Measurements from ENCODE around the gene MTFMT. TPM values are rescaled to one million over a fixed set of nuclear protein-coding genes. Genes with fewer than 3 reads are reported as not detected.

MTFMT gene
- total and polyA plus RNA-seq, 8 donors: 5.3 to 105 (median 12.0) TPM; not detected in 1

GRCh38 chr15:65050270-65050669 is 20.8 kb upstream of the MTFMT start:
- peaks cover 12 to 36% (median 21%) of the 10 kb centered on the region in 4 donors for H3K4me1 ChIP-seq
- intact Hi-C loops (cut with DNase I; ENCODE audit: low total_unique reads): no loop called here
- H3K9me3 ChIP-seq: no peaks in the 10 kb centered on the region
- peak overlapping the region in 1 of 5 donors; percentile 18 for H3K27ac ChIP-seq
- DNase-seq: no peak
- no peaks in the 10 kb centered on the region for H3K27me3 ChIP-seq
- TF ChIP-seq POLR2A (IDR thresholded peaks at IDR 0.05) (no peak), CTCF (IDR thresholded peaks at IDR 0.05) (no peak)
- peaks cover 0 to 7% (median 4%) of the 10 kb centered on the region in 4 donors for H3K36me3 ChIP-seq
- 41 to 60% (median 47%) methylated on average over 4 of the region's 4 CpGs for WGBS, 5 donors
- no peak overlapping the region for H3K4me3 ChIP-seq

GRCh38 chr15:65049418-65049840 is 20.0 kb upstream of the MTFMT start:
- intact Hi-C loops (cut with DNase I; ENCODE audit: low total_unique reads): no loop called here
- Histone ChIP-seq H3K9me3 (no peaks in the 10 kb centered on the region), H3K4me1 (peaks cover 18 to 36% (median 24%) of the 10 kb centered on the region in 4 donors), H3K27me3 (no peaks in the 10 kb centered on the region), H3K27ac (peak overlapping the region in 1 of 5 donors; percentile 18), H3K4me3 (peak overlapping the region; percentile 11 to 32 (median 32)), H3K36me3 (peaks cover 0 to 7% (median 4%) of the 10 kb centered on the region in 4 donors)
- peak; percentile 89 to 95 for DNase-seq
- 7 to 17% (median 9%) methylated on average over 19 of the region's 19 CpGs for WGBS, 5 donors
- TF ChIP-seq CTCF (IDR thresholded peaks at IDR 0.05): no peak
- TF ChIP-seq POLR2A (IDR thresholded peaks at IDR 0.05): no peak
- no peak for TF ChIP-seq EP300 (IDR thresholded peaks at IDR 0.05)
- no peak for TF ChIP-seq POLR2AphosphoS5 (IDR thresholded peaks at IDR 0.05)

- TF ChIP-seq EP300 (IDR thresholded peaks at IDR 0.05) (no peak), POLR2AphosphoS5 (IDR thresholded peaks at IDR 0.05) (no peak), CTCF (IDR thresholded peaks at IDR 0.05) (no peak), POLR2A (IDR thresholded peaks at IDR 0.05) (no peak)
- Histone ChIP-seq H3K36me3 (peaks cover 0 to 7% (median 0%) of the 10 kb centered on the region in 4 donors), H3K27me3 (no peaks in the 10 kb centered on the region), H3K4me1 (peaks cover 23 to 43% (median 31%) of the 10 kb centered on the region in 4 donors), H3K27ac (no peak overlapping the region), H3K4me3 (no peak overlapping the region), H3K9me3 (no peaks in the 10 kb centered on the region)
- DNase-seq: no peak
- intact Hi-C loops (cut with DNase I; ENCODE audit: low total_unique reads): no loop called here
- WGBS, 5 donors: 61 to 83% (median 71%) methylated on average over 2 of the region's 2 CpGs
These were observed 18.8 kb upstream of the MTFMT start for GRCh38 chr15:65048241-65048640.

GRCh38 chr15:65044724-65045481 is 15.5 kb upstream of the MTFMT start, which contains the start of gene SLC51B:
SLC51B (plus strand) TSS chr15:65045387; CDS start chr15:65050005, 4,618 bp downstream.
- Histone ChIP-seq H3K36me3 (no peaks in the 10 kb centered on the region), H3K4me3 (no peak within 1 kb of the TSS), H3K9me3 (no peaks in the 10 kb centered on the region), H3K4me1 (peaks cover 19 to 37% (median 27%) of the 10 kb centered on the region in 4 donors), H3K27ac (peak within 1 kb of the TSS in 4 of 5 donors; percentile 35 to 70 (median 62)), H3K27me3 (no peaks in the 10 kb centered on the region)
- DNase-seq: peak; percentile 61 to 80
- TF ChIP-seq POLR2AphosphoS5 (IDR thresholded peaks at IDR 0.05) (peak in 2 of 3 donors; percentile 65 to 66), CTCF (IDR thresholded peaks at IDR 0.05) (no peak), EP300 (IDR thresholded peaks at IDR 0.05) (no peak), POLR2A (IDR thresholded peaks at IDR 0.05) (no peak)
- intact Hi-C loops (cut with DNase I; ENCODE audit: low total_unique reads): no loop called here
- 34 to 50% (median 41%) methylated on average over 7 of the region's 7 CpGs for WGBS, 5 donors
